Aortic smooth muscle cell (primary cell): ENCODE data around the gene OR4L1. TPM values are rescaled to one million over a fixed set of nuclear protein-coding genes. Genes with fewer than 3 reads are reported as not detected.

Source experiments
- total RNA-seq: library from RNA; depleted of rRNA; stranded (reverse); fragments of >200 nt; gene quantifications from 2 replicates; pipeline ENCODE4 v1.2.3, GENCODE V29; 2014

OR4L1 gene, protein sequence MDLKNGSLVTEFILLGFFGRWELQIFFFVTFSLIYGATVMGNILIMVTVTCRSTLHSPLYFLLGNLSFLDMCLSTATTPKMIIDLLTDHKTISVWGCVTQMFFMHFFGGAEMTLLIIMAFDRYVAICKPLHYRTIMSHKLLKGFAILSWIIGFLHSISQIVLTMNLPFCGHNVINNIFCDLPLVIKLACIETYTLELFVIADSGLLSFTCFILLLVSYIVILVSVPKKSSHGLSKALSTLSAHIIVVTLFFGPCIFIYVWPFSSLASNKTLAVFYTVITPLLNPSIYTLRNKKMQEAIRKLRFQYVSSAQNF
- not detected in 2 replicates for total RNA-seq

DNA sequence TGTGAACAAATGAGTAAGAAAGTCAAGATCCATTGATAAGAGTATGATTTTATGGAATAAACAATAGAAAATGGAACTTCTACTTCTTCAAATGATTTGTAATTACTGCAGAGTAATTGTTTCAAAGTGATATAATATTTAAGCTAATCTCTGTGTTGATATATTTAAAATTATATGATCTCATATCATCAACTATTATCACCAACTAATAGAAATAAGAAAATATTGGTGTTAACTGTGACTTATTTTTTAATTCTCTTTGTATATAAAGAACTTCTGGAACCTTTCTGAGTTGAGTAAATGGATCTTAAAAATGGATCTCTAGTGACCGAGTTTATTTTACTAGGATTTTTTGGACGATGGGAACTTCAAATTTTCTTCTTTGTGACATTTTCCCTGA is at the start of gene OR4L1:
Gene OR4L1, plus strand, starts transcription at position 301 of the 400 bp plus-strand sequence. Its CDS starts 0 bp downstream, at position 301.

GRCh38 chr14:20019257-20019865 is 40.5 kb upstream of the OR4L1 start, which contains the start of gene OR4K14:
TSS of gene OR4K14 (minus strand) at chr14:20019307. CDS start at chr14:20015193, 4,114 bp downstream.

DNA sequence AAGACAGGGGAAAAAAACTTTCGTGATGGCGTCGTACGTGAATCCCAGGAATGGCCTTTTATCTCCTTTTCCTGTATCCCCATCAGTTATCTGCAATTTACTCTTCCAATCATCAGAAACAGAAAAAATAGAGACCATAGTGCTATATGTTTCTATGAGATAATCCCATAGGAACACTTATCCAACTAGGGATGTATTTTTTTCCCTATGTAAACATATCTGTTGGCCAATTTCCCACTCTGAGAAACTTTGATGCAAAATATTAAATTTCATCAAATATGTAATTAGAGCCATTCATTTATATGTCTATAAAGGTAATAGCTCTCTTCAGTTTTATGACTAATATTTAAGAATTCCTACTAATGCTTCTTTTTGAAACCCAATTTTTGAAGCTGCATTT is 23.9 kb upstream of the OR4L1 start, which contains the start of gene OR4K13:
Gene OR4K13, minus strand, starts transcription at position 101 of the 400 bp plus-strand sequence. CDS start 1,280 bp downstream, outside the sequence.

DNA sequence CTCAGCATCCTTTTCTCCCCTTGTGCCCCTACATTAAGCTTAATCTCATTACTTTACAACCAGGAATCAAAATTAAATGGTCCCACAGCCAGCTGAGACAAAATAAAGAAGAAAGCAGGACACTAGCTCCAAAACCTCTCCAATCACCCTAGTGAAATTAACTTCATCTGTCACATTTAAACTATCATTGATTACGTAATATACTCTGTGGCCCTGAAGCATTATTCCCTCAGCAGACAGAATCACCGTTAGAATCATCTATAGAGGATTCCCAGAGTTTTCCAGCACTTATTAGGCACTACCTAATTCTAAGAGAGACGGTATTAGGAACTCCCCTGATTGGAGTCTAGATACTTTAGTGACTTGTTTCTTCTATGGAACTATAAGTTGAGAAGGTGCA is 50.6 kb downstream of the OR4L1 start, which contains the start of gene OR4K17:
Gene OR4K17, plus strand, starts transcription at position 302 of the 400 bp plus-strand sequence. CDS start 6,761 bp downstream, outside the sequence.

Other genes starting within 250 kb of the OR4L1 start
- gene OR4K2, start 184.9 kb upstream of the OR4L1 start, total RNA-seq, result not detected in 2 replicates
- gene OR4K5, start 139.4 kb upstream of the OR4L1 start, total RNA-seq, result not detected in 2 replicates
- gene OR4K1, start 129.1 kb upstream of the OR4L1 start, total RNA-seq, result not detected in 2 replicates
- not detected in 2 replicates for gene OR4K15, start 84.5 kb upstream of the OR4L1 start, total RNA-seq
- not detected in 2 replicates for gene OR4Q2, start 57.9 kb upstream of the OR4L1 start, total RNA-seq
- not detected in 2 replicates for gene OR4K14, start 40.7 kb upstream of the OR4L1 start, total RNA-seq
- gene OR4K13, start 24.0 kb upstream of the OR4L1 start, total RNA-seq, result not detected in 2 replicates
- not detected in 2 replicates for gene OR4K17, start 50.7 kb downstream of the OR4L1 start, total RNA-seq
- gene OR4N5, start 78.8 kb downstream of the OR4L1 start, total RNA-seq, result not detected in 2 replicates
- gene OR11G2, start 130.9 kb downstream of the OR4L1 start, total RNA-seq, result not detected in 2 replicates
- not detected in 2 replicates for gene OR11H6, start 163.7 kb downstream of the OR4L1 start, total RNA-seq
- not detected in 2 replicates for gene OR11H7, start 168.9 kb downstream of the OR4L1 start, total RNA-seq
- not detected in 2 replicates for gene OR11H4, start 179.2 kb downstream of the OR4L1 start, total RNA-seq
- 30.5 and 32.1 TPM in 2 replicates for gene TTC5, start 245.9 kb downstream of the OR4L1 start, total RNA-seq